ENCODE measurements around the gene C10orf105. TPM values are rescaled to one million over a fixed set of nuclear protein-coding genes. Genes with fewer than 3 reads are reported as not detected.

C10orf105 gene
- total RNA-seq, 1 experiment from 2014 or later, result not detected

GRCh38 chr10:71722849-71723248 lies 3.3 kb upstream of the C10orf105 start:
- Mint-ChIP-seq H3K36me3 (ENCODE audit: insufficient read depth, unreplicated experiment) (no peaks in the 10 kb centered on the region), H3K4me3 (ENCODE audit: low read depth, unreplicated experiment) (no peak overlapping the region), H3K27me3 (ENCODE audit: unreplicated experiment) (peaks cover 32% of the 10 kb centered on the region), H3K9me3 (ENCODE audit: low read depth, unreplicated experiment) (no peaks in the 10 kb centered on the region), H3K27ac (ENCODE audit: unreplicated experiment) (no peak overlapping the region), H3K4me1 (ENCODE audit: low read depth, unreplicated experiment) (peaks cover 10% of the 10 kb centered on the region)
- CTCF ChIA-PET, result no interaction called here
- no peak for TF ChIP-seq CTCF (IDR thresholded peaks at IDR 0.05; ENCODE audit: unreplicated experiment)
- no peak for DNase-seq
- no TSS peak for BruUV-seq (replicated peaks)
- intact Hi-C loops (cut with micrococcal nuclease; ENCODE audit: unreplicated experiment), result no loop called here

- no TSS peak for BruUV-seq (replicated peaks)
- Mint-ChIP-seq H3K27ac (ENCODE audit: unreplicated experiment) (no peak overlapping the region), H3K4me1 (ENCODE audit: low read depth, unreplicated experiment) (no peaks in the 10 kb centered on the region), H3K36me3 (ENCODE audit: insufficient read depth, unreplicated experiment) (no peaks in the 10 kb centered on the region), H3K27me3 (ENCODE audit: unreplicated experiment) (peaks cover 32% of the 10 kb centered on the region), H3K4me3 (ENCODE audit: low read depth, unreplicated experiment) (no peak overlapping the region), H3K9me3 (ENCODE audit: low read depth, unreplicated experiment) (no peaks in the 10 kb centered on the region)
- CTCF ChIA-PET, result no interaction called here
- intact Hi-C loops (cut with micrococcal nuclease; ENCODE audit: unreplicated experiment), result no loop called here
- DNase-seq, result no peak
- TF ChIP-seq CTCF (IDR thresholded peaks at IDR 0.05; ENCODE audit: unreplicated experiment), result no peak
These were observed 1.7 kb upstream of the C10orf105 start for GRCh38 chr10:71721313-71721712.

- no peaks in the 10 kb centered on the region for H3K36me3 Mint-ChIP-seq (ENCODE audit: insufficient read depth, unreplicated experiment)
- CTCF ChIA-PET, result interaction anchor here (1.2 kb wide), 1 partner anchor 9 kb away, joined by 3 read pairs; no protein-coding TSS in a partner anchor
- no TSS peak for BruUV-seq (replicated peaks)
- no peak overlapping the region for H3K27ac Mint-ChIP-seq (ENCODE audit: unreplicated experiment)
- no peak overlapping the region for H3K4me3 Mint-ChIP-seq (ENCODE audit: low read depth, unreplicated experiment)
- intact Hi-C loops (cut with micrococcal nuclease; ENCODE audit: unreplicated experiment), result no loop called here
- peaks cover 32% of the 10 kb centered on the region for H3K27me3 Mint-ChIP-seq (ENCODE audit: unreplicated experiment)
- H3K9me3 Mint-ChIP-seq (ENCODE audit: low read depth, unreplicated experiment), result no peaks in the 10 kb centered on the region
- no peaks in the 10 kb centered on the region for H3K4me1 Mint-ChIP-seq (ENCODE audit: low read depth, unreplicated experiment)
- DNase-seq, result no peak
- no peak for TF ChIP-seq CTCF (IDR thresholded peaks at IDR 0.05; ENCODE audit: unreplicated experiment)
These were observed 710 bp upstream of the C10orf105 start for GRCh38 chr10:71720288-71720687.

- H3K4me3 Mint-ChIP-seq (ENCODE audit: low read depth, unreplicated experiment), result no peak overlapping the region
- H3K9me3 Mint-ChIP-seq (ENCODE audit: low read depth, unreplicated experiment), result no peaks in the 10 kb centered on the region
- no TSS peak for BruUV-seq (replicated peaks)
- no peak for TF ChIP-seq CTCF (IDR thresholded peaks at IDR 0.05; ENCODE audit: unreplicated experiment)
- H3K27ac Mint-ChIP-seq (ENCODE audit: unreplicated experiment), result no peak overlapping the region
- peaks cover 32% of the 10 kb centered on the region for H3K27me3 Mint-ChIP-seq (ENCODE audit: unreplicated experiment)
- intact Hi-C loops (cut with micrococcal nuclease; ENCODE audit: unreplicated experiment), result no loop called here
- H3K36me3 Mint-ChIP-seq (ENCODE audit: insufficient read depth, unreplicated experiment), result no peaks in the 10 kb centered on the region
- CTCF ChIA-PET, result interaction anchor here (0.7 kb wide), 1 partner anchor 23 kb away, joined by 3 read pairs; no protein-coding TSS in a partner anchor
- peaks cover 6% of the 10 kb centered on the region for H3K4me1 Mint-ChIP-seq (ENCODE audit: low read depth, unreplicated experiment)
- no peak for DNase-seq
These were observed 536 bp downstream of the C10orf105 start for GRCh38 chr10:71719042-71719441.

Measured in Calu3 (cell line).